Fibroblast of mammary gland (primary cell): Measurements from ENCODE around the gene EN1.
A peak's percentile ranks its signal among the peaks of the same experiment; 100 is the strongest.

Source experiments
- DNase-seq: peaks from one replicate; pipeline ENCODE4 v3.0.0-alpha.2; 2010; ENCODE audit warnings: low read depth
- H3K4me3 ChIP-seq: 2 replicates; pipeline ENCODE4 v1.5.1; 2011; ENCODE audit warnings: low read depth, mild to moderate bottlenecking, low read length, moderate library complexity; ENCODE audit not compliant: control insufficient read depth
- TF ChIP-seq, protein P1 (sequence below): conservative IDR thresholded peaks from 2 replicates; pipeline ENCODE4 v1.5.1; 2011; ENCODE audit warnings: low read depth, low read length, inconsistent platforms; ENCODE audit not compliant: control insufficient read depth, insufficient read depth

Gene EN1

DNA sequence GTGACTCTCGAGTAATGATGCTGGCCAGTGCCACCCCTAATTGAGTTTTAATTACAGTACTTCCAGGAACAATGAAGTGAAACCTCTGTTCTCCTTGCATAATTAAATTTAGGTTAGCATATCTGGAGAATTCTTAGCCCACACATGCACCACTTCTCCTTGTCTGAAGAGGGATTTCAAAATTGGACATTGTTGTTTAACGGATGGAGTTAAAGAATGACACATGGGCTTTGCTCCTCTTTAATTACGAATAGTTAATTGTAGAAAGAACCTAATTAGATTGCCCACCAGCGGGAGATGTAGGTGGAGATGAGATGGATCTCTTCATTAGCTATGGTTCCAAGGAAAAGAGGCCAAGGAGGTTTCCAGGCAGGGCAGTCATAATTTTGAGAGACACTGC is 33.1 kb upstream of the EN1 start:
- no peak overlapping the region for H3K4me3 ChIP-seq
- TF ChIP-seq, protein P1, sequence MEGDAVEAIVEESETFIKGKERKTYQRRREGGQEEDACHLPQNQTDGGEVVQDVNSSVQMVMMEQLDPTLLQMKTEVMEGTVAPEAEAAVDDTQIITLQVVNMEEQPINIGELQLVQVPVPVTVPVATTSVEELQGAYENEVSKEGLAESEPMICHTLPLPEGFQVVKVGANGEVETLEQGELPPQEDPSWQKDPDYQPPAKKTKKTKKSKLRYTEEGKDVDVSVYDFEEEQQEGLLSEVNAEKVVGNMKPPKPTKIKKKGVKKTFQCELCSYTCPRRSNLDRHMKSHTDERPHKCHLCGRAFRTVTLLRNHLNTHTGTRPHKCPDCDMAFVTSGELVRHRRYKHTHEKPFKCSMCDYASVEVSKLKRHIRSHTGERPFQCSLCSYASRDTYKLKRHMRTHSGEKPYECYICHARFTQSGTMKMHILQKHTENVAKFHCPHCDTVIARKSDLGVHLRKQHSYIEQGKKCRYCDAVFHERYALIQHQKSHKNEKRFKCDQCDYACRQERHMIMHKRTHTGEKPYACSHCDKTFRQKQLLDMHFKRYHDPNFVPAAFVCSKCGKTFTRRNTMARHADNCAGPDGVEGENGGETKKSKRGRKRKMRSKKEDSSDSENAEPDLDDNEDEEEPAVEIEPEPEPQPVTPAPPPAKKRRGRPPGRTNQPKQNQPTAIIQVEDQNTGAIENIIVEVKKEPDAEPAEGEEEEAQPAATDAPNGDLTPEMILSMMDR, result no peak
- no peak for DNase-seq

DNA sequence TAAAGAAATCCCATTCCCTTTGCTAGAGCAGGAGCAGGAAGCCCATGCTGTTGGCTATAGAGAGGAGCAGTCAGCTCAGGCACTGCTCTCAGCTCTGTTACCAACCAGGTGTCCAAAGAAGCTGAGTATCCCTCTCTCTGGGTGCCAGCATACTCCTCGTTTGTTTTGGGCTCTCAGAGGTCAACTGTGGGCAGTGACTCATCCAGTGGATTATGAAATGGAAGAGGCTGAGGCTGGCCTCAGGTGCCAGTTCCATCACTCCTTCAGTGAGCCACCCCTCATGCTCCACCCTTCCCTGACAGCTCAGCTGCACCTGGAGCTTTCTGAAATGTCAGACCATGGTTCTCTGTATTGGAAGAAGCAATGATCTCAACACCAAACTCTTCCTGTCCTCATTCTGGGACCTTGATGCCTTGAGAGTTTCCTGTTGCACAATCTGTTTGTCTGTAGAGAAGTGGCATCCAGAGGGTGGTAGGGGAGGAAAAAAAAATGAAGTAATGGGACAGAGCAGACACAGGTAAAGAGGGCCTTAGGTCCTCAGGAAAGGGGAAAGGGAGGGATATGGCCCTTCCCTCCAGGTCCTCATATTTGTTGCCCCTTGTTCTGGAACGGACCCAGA is 31.2 kb upstream of the EN1 start:
- DNase-seq, result no peak
- no peak overlapping the region for H3K4me3 ChIP-seq
- TF ChIP-seq, protein P1, result no peak

- no peak for DNase-seq
- TF ChIP-seq, protein P1, result no peak
- no peak overlapping the region for H3K4me3 ChIP-seq
These were observed 27.9 kb upstream of the EN1 start for GRCh38 chr2:118875318-118875717.

DNA sequence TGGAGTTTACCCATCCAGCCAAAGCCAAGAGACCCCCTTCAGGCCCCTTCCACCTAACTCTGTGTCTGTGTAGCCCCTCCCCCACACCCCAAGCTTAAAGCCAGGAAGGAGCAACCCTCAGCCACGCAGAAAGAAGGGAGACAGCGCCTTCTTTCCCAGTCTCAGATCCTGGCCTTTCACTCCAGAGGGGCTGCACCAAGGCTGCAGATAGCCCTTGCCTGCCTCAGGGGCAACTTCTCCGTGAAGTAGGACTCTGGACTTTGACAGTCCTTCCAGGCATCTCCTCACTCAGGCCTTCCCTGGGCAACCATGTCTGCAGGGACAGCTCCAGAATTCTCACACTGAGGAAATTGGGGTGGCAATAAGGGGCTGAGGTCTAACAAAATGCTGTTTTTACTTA is 26.9 kb upstream of the EN1 start:
- TF ChIP-seq, protein P1, result no peak
- no peak for DNase-seq
- no peak overlapping the region for H3K4me3 ChIP-seq

DNA sequence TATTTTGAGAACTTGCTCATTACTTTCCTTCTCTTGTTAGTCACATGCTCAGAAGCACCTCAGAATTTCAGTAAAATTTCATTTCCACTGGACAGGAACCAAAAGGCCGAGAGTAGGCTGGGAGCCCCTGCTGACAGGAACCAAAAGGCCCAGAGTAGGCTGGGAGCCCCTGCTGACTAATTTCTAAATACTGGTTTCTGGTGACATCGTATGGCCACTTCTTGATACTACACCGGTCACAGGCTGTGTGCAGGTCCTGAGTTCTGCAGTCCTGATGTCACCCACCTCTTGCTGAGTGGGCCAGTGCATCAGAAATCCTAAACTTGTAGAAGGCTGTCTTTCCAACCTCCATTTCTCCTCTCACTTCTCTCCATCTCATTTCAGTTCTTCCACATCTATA is 17.7 kb upstream of the EN1 start:
- H3K4me3 ChIP-seq, result no peak overlapping the region
- TF ChIP-seq, protein P1, result peak; percentile 66
- DNase-seq, result peak; percentile 76

- TF ChIP-seq, protein P1, result no peak
- DNase-seq, result no peak
- no peak overlapping the region for H3K4me3 ChIP-seq
These were observed 16.8 kb upstream of the EN1 start for GRCh38 chr2:118864207-118864606.

GRCh38 chr2:118861731-118862130 is 14.3 kb upstream of the EN1 start:
- peak; percentile 49 for DNase-seq
- TF ChIP-seq, protein P1, result no peak
- H3K4me3 ChIP-seq, result no peak overlapping the region
